ENCODE measurements around the gene EIF2S2. TPM values are rescaled to one million over a fixed set of nuclear protein-coding genes. Genes with fewer than 3 reads are reported as not detected.
A peak's percentile ranks its signal among the peaks of the same experiment; 100 is the strongest.

EIF2S2 gene
- total RNA-seq, 6 experiments from 2014 or later: 16.7 to 50.6 (median 30.8) TPM

DNA sequence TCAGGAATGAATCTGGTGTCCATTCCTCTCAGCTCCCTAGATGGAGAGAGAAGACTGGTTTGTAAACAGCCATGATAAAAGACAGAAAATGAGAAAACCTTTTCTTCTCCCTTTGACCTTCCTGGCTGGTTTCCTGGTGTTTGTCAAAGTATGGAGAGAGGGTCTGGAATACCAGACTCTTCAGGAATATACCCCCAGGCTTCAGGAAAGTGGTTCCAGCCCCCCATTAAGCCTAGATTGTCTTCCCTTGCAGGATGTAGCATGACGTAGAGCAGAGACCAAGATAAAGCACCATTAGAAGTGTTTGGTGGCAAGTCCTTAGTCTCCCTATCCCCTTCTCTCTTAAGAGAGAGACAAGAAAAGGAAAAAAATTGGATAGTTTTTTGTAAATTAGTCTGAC, 51.1 kb downstream of the EIF2S2 start:
- TF ChIP-seq POLR2A (IDR thresholded peaks at IDR 0.05): no peak
- TF ChIP-seq, protein P1, sequence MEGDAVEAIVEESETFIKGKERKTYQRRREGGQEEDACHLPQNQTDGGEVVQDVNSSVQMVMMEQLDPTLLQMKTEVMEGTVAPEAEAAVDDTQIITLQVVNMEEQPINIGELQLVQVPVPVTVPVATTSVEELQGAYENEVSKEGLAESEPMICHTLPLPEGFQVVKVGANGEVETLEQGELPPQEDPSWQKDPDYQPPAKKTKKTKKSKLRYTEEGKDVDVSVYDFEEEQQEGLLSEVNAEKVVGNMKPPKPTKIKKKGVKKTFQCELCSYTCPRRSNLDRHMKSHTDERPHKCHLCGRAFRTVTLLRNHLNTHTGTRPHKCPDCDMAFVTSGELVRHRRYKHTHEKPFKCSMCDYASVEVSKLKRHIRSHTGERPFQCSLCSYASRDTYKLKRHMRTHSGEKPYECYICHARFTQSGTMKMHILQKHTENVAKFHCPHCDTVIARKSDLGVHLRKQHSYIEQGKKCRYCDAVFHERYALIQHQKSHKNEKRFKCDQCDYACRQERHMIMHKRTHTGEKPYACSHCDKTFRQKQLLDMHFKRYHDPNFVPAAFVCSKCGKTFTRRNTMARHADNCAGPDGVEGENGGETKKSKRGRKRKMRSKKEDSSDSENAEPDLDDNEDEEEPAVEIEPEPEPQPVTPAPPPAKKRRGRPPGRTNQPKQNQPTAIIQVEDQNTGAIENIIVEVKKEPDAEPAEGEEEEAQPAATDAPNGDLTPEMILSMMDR (IDR thresholded peaks at IDR 0.05): no peak
- intact Hi-C loops (cut with DNase I): no loop called here
- Histone ChIP-seq H3K4me3 (no peak overlapping the region), H3K9me3 (no peaks in the 10 kb centered on the region), H3K36me3 (no peaks in the 10 kb centered on the region), H3K27me3 (no peaks in the 10 kb centered on the region), H3K4me1 (no peaks in the 10 kb centered on the region), H3K27ac (no peak overlapping the region)
- 63% methylated on average over 1 of the region's 1 CpG for WGBS (ENCODE audit: insufficient coverage, low coverage, low lambda C conversion rate, missing lambda C conversion rate)
- DNase-seq: no peak
- no peak for ATAC-seq

DNA sequence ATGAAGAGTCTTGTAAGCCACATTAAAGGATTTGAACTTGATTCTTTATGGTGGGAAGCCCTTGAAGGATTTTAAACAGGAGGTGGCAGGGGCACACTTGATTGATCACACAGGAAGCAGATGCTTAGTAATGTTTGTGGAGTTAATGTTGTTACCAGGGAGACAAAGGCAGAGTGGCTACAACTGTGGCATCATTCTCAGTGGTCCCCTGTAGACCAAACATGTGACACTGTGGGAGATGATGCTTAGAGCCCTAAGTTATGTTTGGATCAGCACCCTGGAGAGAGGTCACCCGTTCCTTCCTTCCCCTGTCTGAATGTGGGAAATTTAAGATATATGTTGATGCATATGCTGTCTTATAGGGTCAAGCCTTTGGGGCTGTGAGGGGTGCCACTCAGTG, 53.2 kb downstream of the EIF2S2 start:
- DNase-seq (no peak), ATAC-seq (no peak)
- TF ChIP-seq POLR2A (IDR thresholded peaks at IDR 0.05): no peak
- TF ChIP-seq, protein P1 (IDR thresholded peaks at IDR 0.05): no peak
- Histone ChIP-seq H3K27me3 (no peaks in the 10 kb centered on the region), H3K27ac (no peak overlapping the region), H3K9me3 (no peaks in the 10 kb centered on the region), H3K36me3 (no peaks in the 10 kb centered on the region), H3K4me1 (no peaks in the 10 kb centered on the region), H3K4me3 (no peak overlapping the region)
- WGBS (ENCODE audit: insufficient coverage, low coverage, low lambda C conversion rate, missing lambda C conversion rate): 50% methylated on average over 1 of the region's 1 CpG
- intact Hi-C loops (cut with DNase I): no loop called here

DNA sequence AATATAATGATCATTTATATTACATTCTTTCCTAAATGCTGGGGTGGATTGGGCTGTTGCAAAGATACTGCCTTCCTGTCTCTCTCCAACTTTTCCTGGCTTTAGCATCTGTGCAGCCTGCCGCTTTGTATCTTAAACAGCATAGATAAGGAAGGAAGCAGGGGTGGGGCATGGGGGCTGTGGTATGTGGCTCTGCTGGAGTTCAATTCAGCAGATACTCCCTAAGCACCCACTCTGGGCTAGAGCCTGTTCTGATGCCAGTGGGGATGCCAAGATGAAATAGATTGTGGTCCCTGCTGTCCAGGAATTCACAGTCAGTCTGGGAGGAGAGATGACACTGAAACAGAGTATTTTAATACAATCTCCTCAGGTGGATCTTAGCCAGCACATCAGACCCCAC, 56.8 kb downstream of the EIF2S2 start:
- intact Hi-C loops (cut with DNase I): no loop called here
- 50% methylated on average over 1 of the region's 1 CpG for WGBS (ENCODE audit: insufficient coverage, low coverage, low lambda C conversion rate, missing lambda C conversion rate)
- Histone ChIP-seq H3K27me3 (no peaks in the 10 kb centered on the region), H3K27ac (no peak overlapping the region), H3K4me1 (peaks cover 0 to 9% (median 2%) of the 10 kb centered on the region in 4 donors), H3K4me3 (no peak overlapping the region), H3K9me3 (no peaks in the 10 kb centered on the region), H3K36me3 (no peaks in the 10 kb centered on the region)
- no peak for DNase-seq
- TF ChIP-seq POLR2A (IDR thresholded peaks at IDR 0.05): no peak
- TF ChIP-seq, protein P1 (IDR thresholded peaks at IDR 0.05): no peak
- peak in 1 of 4 donors; percentile 29 for ATAC-seq

DNA sequence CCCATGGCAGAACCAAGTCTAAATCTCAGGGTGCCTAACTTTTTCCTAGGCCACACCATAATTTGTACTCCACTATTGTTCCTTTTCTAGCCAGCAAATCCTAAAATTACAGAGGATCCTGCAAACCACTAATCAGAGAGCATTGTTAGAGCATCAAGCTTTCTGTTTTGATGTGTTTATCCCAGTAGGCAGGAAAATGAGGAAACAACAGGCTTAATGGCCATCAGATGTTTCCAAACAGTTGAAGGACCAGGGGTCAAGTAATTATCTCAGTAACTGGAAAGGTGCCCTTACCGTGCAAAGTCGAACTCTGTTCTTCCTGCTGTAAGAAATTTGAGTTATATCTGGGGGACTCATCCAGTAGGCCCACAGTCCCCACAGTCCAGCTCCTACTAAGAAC, 59.6 kb downstream of the EIF2S2 start:
- H3K36me3 ChIP-seq: no peaks in the 10 kb centered on the region
- intact Hi-C loops (cut with DNase I): no loop called here
- no peaks in the 10 kb centered on the region for H3K27me3 ChIP-seq
- no peak overlapping the region for H3K27ac ChIP-seq
- DNase-seq (no peak), ATAC-seq (peak; percentile 47 to 87 (median 74))
- WGBS (ENCODE audit: insufficient coverage, low coverage, low lambda C conversion rate, missing lambda C conversion rate): 0% methylated on average over 2 of the region's 2 CpGs
- TF ChIP-seq, protein P1 (IDR thresholded peaks at IDR 0.05): no peak
- no peak for TF ChIP-seq POLR2A (IDR thresholded peaks at IDR 0.05)
- no peaks in the 10 kb centered on the region for H3K9me3 ChIP-seq
- H3K4me1 ChIP-seq: peaks cover 0 to 9% (median 2%) of the 10 kb centered on the region in 4 donors
- no peak overlapping the region for H3K4me3 ChIP-seq
